Hindlimb muscle (tissue), 1 donor: ENCODE data around the gene ZNF846. TPM values are rescaled to one million over a fixed set of nuclear protein-coding genes. Genes with fewer than 3 reads are reported as not detected.
"Not testable (repeated sequence)": the region's sequence is repeated elsewhere in the genome, so short reads cannot be mapped to it uniquely, and the experiment has no call there.

Experiments
- DNase-seq: peaks from one replicate; pipeline ENCODE4 v3.0.0-alpha.2; 2013
- polyA plus RNA-seq: library from polyadenylated mRNA; unstranded; fragments of 120-200 nt; gene quantifications from one replicate; pipeline ENCODE4 v1.2.1, GENCODE V29; 2013; ENCODE audit not compliant: insufficient read length

The ZNF846 gene
- polyA plus RNA-seq, 1 donor, result 11.0 TPM

DNA sequence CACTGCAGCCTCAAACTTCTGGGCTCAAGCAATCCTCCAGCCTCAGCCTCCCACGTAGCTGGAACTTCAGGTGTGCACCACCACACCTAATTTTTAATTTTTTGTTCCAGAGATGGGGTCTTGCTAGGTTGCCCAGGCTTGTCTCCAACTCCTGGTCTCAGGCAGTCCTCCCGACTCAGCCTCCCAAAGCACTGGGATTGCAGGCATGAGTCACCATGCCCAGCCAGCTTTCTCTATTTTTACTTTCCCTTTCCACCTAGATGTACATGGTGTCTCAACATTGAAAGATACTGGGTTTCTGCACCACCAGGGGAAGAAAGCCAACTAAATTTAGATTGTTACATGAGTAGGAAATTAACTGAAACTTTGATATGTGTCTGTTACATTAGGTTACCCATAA, 13.8 kb upstream of the ZNF846 start:
- no peak for DNase-seq

DNA sequence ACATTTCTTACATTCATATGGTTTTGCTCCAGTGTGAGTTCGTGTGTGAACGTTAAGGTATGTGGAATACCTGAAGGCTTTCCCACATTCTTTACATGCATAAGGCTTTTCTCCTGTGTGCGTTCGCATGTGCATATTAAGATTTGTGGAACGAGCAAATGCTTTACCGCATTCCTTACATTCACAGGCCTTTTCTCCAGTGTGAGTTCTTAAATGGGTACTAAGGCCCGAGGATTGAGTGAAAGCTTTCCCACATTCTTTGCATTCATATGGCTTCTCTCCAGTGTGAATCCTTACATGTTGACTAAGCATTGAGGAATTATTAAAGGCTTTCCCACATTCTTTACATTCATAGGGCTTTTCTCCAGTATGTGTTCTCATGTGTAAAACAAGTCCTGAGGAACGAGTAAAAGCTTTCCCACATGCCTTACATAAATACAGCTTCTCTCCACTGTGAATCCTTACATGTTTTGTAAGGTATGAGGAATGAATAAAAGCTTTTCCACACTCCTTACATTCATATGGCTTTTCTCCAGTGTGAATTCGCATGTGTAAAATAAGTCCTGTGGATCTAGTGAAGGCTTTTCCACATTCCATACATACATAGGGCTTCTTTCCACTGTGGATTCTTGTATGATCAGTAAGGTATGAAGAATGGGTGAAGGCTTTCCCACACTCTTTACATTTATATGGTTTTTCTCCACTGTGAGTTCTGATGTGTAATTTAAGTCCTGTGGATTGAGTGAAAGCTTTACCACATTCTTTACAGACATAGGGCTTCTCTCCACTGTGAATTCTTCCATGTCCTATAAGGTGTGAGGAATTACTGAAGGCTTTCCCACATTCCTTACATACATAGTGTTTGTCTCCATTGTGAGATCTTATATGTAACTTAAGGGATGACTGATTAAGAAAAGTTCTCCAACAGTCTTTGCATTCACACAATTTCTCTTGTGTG, 10.7 kb downstream of the ZNF846 start:
- no peak for DNase-seq

DNA sequence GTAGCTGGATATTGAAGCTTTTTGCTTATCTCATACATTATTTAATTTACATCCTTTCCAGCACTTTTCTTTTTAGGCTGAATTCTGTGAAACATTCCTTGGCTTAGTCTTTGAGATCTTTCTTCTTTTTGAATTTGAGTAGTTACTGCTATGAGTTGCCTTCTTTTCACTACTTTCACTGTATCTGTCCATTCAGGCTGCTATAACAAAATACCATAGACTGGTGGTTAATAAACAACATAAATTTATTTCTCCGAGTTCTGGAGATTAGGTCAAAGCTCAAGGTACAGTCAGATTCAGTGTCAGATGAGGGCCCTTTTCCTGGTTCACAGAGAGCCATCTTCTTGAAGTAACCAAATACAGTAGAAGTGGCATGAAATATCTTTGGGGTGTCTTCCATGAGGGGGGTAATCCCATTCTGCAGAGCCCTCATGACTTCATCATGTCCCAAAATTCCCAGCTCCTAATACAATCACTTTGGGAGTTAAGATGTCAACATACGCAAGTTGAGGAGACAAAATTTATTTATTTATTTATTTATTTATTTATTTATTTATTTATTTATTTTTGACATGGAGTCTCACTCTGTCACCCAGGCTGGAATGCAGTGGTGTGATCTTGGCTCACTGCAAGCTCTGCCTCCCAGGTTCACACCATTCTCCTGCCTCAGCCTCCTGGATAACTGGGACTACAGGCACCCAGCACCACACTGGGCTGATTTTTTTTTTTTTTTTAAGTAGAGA, 15.7 kb downstream of the ZNF846 start:
- no peak for DNase-seq

DNA sequence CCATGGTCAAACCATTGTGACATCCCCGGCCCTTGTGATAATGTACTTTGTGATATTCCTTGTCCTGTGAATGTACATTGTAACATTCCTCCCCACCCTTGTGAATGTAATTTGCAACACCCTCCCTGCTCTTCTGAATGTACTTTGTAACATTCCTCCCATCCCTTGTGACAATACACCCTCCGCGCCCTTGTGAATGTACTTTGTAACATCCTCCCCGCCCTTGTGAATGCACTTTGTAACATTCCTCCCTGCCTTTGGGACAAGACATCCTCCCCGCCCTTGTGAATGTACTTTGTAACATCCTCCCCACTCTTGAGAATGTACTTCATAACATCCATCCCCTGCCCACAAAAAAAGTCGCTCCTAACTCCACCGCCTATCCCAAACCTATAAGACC, 17.1 kb downstream of the ZNF846 start:
- DNase-seq, result no peak

DNA sequence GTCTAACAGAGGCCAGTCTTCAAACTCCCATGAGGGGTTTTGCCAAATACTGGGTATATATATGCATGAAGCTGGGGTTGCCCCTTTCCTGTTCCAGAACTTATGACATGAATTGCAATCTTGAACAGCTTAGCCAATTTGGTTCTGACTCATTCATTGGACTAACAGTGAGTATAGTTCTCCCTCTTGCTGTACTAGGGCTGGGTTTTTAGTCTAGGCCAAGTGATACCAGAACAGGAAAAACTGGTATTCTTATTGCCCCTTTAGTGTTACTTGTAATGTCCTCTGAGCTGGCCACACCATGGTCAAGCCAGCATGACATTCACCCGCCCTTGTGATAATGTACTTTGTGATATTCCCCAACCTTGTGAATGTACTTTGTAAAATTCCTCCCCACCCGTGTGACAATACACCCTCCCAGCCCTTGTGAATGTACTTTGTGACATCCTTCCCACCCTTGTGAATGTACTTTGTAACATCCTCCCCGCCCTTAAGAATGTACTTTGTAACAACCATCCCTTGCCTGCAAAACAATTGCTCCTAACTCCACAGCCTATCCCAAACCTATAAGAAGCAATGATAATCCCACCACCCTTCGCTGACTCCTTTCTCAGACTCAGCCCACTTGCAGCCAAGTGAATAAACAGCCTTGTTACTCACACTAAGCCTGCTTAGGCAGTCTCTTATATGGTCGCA, 26.9 kb downstream of the ZNF846 start:
- no peak for DNase-seq

DNA sequence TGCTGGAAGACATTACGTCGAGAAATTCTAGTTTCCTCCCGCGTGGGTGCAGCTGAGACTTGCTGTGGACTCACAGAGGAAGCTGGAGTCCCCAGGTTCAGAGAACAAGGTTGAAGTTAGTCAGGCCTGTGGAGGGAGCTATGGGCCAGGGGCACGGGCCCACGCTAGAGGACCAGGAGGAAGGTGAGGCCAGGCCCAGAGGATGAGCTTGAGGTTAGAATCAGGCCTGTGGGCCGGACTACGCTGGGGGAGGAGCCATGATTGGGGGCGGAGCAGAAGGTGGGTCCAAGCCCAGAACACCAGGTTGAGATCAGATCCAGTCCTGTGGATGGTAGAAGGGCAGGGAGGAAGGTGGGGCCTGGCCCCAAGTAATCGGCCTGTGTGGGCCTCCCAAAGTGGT, 32.6 kb downstream of the ZNF846 start:
- DNase-seq, result no peak

DNA sequence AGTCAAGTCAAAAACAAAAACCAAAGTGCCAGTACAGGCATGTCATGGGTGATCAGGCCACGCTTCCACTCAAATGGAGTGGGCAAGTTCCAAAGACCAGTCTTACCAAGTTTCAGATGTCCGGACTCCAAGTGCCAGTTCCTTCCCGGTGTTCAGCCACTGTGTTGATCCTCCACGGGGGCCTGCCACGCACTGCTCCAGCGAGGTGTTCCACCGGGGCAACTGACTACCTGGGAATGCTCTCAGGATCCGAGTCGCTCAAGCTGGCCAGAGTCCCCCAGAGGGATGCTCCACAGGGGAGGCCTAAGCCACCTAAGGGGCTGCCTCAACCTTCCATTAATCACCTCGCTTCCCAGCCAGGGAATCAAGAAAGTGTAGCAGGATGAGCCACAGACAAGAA, 38.5 kb downstream of the ZNF846 start:
- DNase-seq, result not testable (repeated sequence)

DNA sequence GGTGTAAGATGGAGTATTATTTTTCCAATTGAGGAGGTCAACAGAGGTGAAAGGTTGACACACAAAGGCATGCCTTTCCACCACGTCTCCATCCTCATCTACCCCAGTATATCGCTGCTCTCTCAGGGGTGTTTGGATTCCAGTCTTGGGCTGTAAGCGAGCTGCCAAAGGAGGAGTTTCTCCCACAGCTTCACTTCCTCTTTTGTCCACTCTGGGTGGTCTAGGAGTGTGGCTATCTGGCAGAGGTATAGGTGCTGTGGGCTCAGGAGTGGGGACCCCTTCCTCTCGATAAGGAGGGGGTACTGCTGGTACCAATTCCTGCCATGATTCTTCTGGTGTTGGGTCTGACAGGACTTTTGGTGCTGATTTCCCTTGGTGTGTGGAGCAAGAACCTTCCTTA, 39.4 kb downstream of the ZNF846 start:
- DNase-seq, result no peak

DNA sequence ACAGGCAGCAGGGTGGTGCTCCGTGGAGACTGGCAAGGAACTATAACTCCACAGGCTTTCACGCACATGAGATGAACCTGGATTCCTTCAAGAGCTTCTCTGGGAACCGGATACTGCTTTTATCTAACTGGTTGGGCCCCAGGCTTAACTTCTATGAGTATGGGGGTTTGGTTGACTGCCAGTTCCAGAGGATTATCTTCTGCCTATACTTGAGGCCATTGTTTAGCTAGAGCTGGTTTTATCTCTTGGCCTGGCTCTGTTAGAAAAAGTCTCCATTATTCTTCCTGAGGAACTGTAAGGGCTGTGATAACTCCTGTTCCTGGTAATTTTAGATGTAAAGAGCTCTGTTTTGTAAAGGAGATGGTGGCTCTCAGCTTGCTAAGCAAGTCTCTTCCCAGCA, 40.9 kb downstream of the ZNF846 start:
- no peak for DNase-seq

DNA sequence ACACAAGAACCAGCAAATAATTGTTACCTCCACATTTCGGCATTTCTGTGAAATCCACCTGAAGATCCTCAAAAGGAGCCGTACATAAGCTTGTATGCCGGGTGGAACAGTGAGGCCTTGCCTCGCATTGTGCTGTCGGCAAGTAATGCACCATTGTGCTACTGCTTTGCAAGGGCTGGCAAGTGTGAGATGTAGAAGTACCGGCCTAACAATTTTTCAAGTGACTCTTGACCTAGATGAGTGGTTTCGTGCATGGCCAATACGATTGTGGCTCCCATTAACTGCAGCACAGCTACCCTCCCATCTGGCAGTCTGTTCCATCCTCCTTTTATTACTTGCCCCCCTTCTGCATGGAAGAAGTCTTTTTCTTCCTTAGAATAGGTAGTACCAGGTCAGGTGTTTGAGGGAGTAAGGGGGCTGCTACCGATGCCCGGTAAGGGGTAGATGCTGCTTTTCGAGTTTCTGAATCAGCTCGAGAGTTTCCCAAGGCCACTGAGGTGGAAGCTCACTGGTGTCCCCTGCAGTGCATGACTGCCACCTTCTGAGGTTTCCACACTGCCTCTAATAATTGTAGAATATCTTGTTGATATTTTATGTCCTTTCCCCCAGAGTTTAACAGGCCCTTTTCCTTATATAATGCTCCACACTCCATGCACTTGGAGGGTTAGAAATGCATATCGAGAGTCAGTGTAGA, 42.9 kb downstream of the ZNF846 start:
- not testable (repeated sequence) for DNase-seq

DNA sequence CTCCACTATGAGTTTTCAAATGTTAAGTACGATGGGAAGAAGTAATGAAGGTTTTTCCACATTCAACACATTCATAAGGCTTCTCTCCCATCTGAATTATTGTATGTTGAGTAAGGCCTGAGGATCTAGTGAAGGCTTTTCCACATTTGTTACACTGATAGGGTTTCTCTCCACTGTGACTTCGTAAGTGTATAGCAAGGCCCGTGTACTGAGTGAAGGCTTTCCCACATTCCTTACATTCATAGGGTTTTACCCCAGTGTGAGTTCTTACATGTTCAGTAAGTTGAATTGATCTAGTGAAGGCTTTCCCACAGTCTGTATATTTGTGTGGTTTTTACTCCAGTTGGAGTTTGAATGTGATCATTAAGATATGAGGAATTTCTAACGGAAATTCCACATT, 44.4 kb downstream of the ZNF846 start:
- no peak for DNase-seq

DNA sequence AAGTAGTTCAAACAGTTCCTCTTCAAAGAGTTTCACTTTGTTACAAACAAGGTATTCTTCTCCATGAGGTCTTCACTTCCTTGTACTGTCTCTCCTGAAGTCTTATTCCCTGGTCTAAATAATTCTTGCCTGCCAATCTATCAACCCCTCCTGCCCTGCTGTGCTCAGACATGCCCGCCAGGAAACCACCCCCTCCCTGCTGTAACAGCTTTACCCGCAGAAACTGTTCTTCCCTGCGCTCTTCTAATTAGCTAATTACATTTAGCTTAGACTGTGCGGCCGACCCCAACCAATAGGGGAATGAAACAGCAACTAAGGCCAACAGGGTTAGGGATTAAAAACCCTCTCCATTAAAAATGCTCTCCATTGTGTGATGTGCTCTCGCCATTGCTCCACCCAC, 46.7 kb downstream of the ZNF846 start:
- DNase-seq, result no peak

DNA sequence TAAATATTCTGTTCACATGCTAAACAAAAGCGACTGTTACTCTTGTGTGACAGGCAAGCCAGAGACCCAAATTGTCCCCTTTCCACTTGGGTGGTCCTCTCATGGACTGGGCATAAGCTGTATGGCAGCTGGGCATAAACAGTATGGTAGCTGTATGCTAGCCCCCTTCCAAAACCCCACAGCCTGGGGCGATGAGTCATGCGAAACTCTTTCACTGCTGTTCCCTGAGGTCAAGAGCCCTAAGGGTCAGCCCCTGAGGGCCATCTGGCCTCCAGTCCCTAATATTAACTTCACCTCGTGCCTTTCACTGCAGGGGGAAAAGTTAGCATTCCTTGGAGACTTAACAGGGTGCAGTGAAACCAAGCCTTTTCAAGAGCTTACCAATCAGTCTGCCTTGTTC, 48.0 kb downstream of the ZNF846 start:
- no peak for DNase-seq

DNA sequence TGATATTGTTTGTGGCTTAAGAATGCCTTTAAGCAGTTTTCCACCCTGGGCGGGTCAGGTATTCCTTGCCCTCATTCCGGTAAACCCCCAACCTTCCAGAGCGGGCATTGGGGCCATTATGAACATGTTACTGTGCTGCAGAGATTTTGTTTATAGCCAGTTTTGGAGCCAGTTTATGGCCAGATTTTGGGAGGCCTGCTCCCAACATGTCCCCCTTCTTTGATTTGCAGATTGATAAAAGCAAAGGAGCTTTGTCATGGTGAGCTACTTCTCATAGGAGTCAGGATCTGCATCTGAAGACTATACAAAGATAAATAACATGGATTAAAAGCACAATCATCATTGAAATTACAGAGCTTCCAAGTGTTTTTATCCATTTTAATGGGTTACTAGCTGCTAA, 56.7 kb downstream of the ZNF846 start:
- no peak for DNase-seq

DNA sequence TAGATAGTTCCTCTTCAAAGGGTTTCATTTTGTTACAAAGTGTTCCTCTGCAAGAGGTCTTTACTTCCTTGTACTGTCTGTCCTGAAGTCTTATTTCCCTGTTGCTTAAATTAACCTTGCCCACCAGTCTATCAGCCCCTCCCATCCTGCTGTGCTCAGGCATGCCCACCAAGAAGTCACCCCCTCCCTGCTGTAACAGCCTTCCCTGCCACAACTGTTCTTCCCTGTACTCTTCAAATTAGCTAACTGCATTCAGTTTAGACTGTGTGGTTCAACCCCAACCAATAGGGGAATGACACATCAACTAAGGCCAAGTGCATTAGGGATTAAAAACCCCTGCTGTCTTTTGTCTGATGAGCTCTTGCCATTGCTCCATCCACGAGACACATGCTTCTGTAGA, 59.2 kb downstream of the ZNF846 start:
- DNase-seq, result no peak

DNA sequence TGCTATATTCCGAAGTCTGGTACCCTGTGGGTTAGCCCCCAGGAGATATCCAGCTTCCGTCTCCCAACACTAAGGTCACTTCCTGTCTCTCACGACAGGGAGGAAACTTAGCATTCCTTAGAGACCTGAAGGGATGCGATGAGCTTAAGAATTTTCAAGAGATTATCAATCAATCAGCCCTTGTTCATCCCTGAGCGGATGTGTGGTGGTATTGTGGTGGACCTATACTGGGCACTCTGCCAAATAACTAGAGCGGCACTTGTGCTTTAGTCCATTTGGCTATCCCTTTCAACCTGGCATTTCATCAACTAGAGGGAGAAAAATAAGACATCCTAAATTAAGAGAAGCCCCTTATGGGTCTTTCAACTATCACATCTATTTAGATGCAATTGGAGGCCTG, 62.7 kb downstream of the ZNF846 start:
- no peak for DNase-seq

DNA sequence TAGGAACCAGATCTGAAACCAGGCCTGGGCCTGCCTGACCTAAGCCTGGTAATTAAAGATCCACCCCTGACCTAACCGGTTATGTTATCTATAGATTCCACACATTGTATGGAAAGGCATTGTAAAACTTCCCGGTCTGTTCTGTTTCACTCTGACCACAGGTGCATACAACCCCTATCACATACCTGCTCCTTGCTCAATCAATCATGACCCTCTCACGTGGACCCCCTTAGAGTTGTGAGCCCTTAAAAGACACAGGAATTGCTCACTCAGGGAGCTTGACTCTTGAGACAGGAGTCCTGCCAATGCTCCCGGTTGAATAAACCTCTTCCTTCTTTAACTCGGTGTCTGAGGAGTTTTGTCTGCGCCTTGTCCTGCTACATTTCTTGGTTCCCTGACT, 66.4 kb downstream of the ZNF846 start:
- DNase-seq, result no peak

Other genes starting within 250 kb of the ZNF846 start
- gene ZNF426, start 230.1 kb downstream of the ZNF846 start, polyA plus RNA-seq, result 10.5 TPM
- gene ZNF121, start 184.2 kb downstream of the ZNF846 start, polyA plus RNA-seq, result 9.5 TPM
- 34.1 TPM for gene ZNF561, start 147.5 kb downstream of the ZNF846 start, polyA plus RNA-seq
- 19.1 TPM for gene ZNF562, start 93.6 kb downstream of the ZNF846 start, polyA plus RNA-seq
- 34.5 TPM for gene FBXL12, start 50.3 kb upstream of the ZNF846 start, polyA plus RNA-seq
- 144 TPM for gene UBL5, start 59.2 kb upstream of the ZNF846 start, polyA plus RNA-seq
- gene PIN1, start 66.6 kb upstream of the ZNF846 start, polyA plus RNA-seq, result 78.3 TPM
- 30.2 TPM for gene OLFM2, start 167.8 kb upstream of the ZNF846 start, polyA plus RNA-seq
- 77.6 TPM for gene COL5A3, start 241.8 kb upstream of the ZNF846 start, polyA plus RNA-seq
- not detected for gene RDH8, start 244.7 kb upstream of the ZNF846 start, polyA plus RNA-seq